A549 (cell line): ENCODE results near the gene CARNS1.

ENCODE experiments used
- BHLHE40 ChIP-seq: IDR thresholded peaks from 2 replicates; pipeline ENCODE4 v1.6.1; 2012; ENCODE audit warnings: low read depth, low read length, inconsistent platforms
- CBX8 ChIP-seq: fragments of 200-600 bp; sonication (generic); IDR thresholded peaks from 2 replicates; pipeline ENCODE4 v1.6.1; 2016
- EP300 ChIP-seq, 2 experiments: fragments of >200 bp; sonication (Bioruptor Twin); formaldehyde crosslinking; IDR thresholded peaks; 2 replicates in 1 of 2; 3 replicates in 1 of 2; pipeline ENCODE4 v1.6.1; 2016 to 2017
- FOSL2 ChIP-seq, 2 experiments: fragments of 450-650 bp in 1 of 2; fragments of >200 bp in 1 of 2; sonication (Bioruptor Twin) in 1 of 2; formaldehyde crosslinking; IDR thresholded peaks; 2 replicates each; pipeline versions ENCODE4 v1.5.0 to v1.6.1; 2016 to 2020; ENCODE audit warnings: mild to moderate bottlenecking in 1 of 2, moderate library complexity in 1 of 2
- KDM5A ChIP-seq: fragments of 200-600 bp; sonication (generic); IDR thresholded peaks from 2 replicates; pipeline ENCODE4 v1.6.1; 2016; ENCODE audit warnings: antibody characterized with exemption, mild to moderate bottlenecking
- POLR2A ChIP-seq: IDR thresholded peaks from 2 replicates; pipeline ENCODE4 v1.6.1; 2012; ENCODE audit warnings: mild to moderate bottlenecking, low read length
- POLR2AphosphoS2 ChIP-seq: conservative IDR thresholded peaks from 2 replicates; pipeline ENCODE4 v1.6.1; 2012; ENCODE audit warnings: low read length, improper control_type of control experiment, inconsistent platforms
- RAD21 ChIP-seq, 2 experiments: fragments of >200 bp in 1 of 2; sonication (Bioruptor Twin) in 1 of 2; formaldehyde crosslinking in 1 of 2; IDR thresholded peaks in 1 of 2; conservative IDR thresholded peaks in 1 of 2; 2 replicates in 1 of 2; 3 replicates in 1 of 2; pipeline ENCODE4 v1.6.1; 2012 to 2018; ENCODE audit warnings: inconsistent platforms in 1 of 2
- RCOR1 ChIP-seq: fragments of 150-350 bp; IDR thresholded peaks from 2 replicates; pipeline ENCODE4 v1.6.1; 2014; ENCODE audit warnings: antibody characterized with exemption, low read length, low read depth
- SMC3 ChIP-seq: fragments of >200 bp; sonication (Bioruptor Twin); formaldehyde crosslinking; IDR thresholded peaks from 3 replicates; pipeline ENCODE4 v1.6.1; 2018; ENCODE audit warnings: inconsistent platforms
- TP53 ChIP-seq: fragments of 250-450 bp; sonication (Bioruptor Pico); IDR thresholded peaks from 2 replicates; pipeline ENCODE4 v1.5.0; 2021; ENCODE audit warnings: mild to moderate bottlenecking, moderate library complexity
- ZFP36 ChIP-seq: fragments of 450-650 bp; IDR thresholded peaks from 2 replicates; pipeline ENCODE4 v1.6.1; 2014; ENCODE audit warnings: borderline replicate concordance; ENCODE audit not compliant: partially characterized antibody
- TF ChIP-seq, protein P1 (sequence below): fragments of >200 bp; sonication (Bioruptor Twin); formaldehyde crosslinking; IDR thresholded peaks from 3 replicates; pipeline ENCODE4 v1.5.1; 2016
- TF ChIP-seq, protein P2 (sequence below): fragments of 200-600 bp; sonication (generic); IDR thresholded peaks from 2 replicates; pipeline ENCODE4 v1.6.1; 2016; ENCODE audit warnings: antibody characterized with exemption, mild to moderate bottlenecking, moderate library complexity

DNA sequence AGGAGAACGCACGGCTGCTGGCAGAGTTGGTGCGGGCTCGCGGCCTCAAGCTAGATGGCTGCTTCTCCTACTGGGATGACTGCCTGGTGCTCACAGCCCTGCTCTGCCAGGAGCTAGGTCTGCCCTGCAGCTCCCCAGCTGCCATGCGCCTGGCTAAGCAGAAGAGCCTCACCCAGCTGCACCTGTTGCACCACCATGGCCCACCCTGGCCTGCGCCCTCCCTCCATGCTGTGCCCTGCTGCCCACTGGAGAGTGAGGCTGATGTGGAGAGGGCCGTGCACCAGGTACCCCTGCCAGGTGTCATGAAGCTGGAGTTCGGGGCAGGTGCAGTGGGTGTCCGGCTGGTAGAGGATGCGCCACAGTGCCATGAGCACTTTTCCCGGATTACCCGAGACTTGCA is 8.0 kb downstream of the CARNS1 start:
- TF ChIP-seq POLR2A: no peak
- TF ChIP-seq KDM5A: no peak
- TF ChIP-seq, protein P1, sequence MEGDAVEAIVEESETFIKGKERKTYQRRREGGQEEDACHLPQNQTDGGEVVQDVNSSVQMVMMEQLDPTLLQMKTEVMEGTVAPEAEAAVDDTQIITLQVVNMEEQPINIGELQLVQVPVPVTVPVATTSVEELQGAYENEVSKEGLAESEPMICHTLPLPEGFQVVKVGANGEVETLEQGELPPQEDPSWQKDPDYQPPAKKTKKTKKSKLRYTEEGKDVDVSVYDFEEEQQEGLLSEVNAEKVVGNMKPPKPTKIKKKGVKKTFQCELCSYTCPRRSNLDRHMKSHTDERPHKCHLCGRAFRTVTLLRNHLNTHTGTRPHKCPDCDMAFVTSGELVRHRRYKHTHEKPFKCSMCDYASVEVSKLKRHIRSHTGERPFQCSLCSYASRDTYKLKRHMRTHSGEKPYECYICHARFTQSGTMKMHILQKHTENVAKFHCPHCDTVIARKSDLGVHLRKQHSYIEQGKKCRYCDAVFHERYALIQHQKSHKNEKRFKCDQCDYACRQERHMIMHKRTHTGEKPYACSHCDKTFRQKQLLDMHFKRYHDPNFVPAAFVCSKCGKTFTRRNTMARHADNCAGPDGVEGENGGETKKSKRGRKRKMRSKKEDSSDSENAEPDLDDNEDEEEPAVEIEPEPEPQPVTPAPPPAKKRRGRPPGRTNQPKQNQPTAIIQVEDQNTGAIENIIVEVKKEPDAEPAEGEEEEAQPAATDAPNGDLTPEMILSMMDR: no peak
- no peak for TF ChIP-seq FOSL2 (IDR thresholded peaks at IDR 0.05)
- no peak for TF ChIP-seq FOSL2 (CRISPR knock-in tag; IDR thresholded peaks at IDR 0.05)
- no peak for TF ChIP-seq BHLHE40
- TF ChIP-seq CBX8: no peak
- no peak for TF ChIP-seq EP300 (IDR thresholded peaks at IDR 0.05)
- TF ChIP-seq RAD21 (conservative IDR thresholded peaks at IDR 0.05 in 1 of 2, IDR thresholded peaks at IDR 0.05 in 1 of 2): no peak
- no peak for TF ChIP-seq RCOR1
- no peak for TF ChIP-seq ZFP36
- no peak for TF ChIP-seq SMC3
- no peak for TF ChIP-seq TP53 (CRISPR knock-in tag)
- no peak for TF ChIP-seq POLR2AphosphoS2
- TF ChIP-seq, protein P2, sequence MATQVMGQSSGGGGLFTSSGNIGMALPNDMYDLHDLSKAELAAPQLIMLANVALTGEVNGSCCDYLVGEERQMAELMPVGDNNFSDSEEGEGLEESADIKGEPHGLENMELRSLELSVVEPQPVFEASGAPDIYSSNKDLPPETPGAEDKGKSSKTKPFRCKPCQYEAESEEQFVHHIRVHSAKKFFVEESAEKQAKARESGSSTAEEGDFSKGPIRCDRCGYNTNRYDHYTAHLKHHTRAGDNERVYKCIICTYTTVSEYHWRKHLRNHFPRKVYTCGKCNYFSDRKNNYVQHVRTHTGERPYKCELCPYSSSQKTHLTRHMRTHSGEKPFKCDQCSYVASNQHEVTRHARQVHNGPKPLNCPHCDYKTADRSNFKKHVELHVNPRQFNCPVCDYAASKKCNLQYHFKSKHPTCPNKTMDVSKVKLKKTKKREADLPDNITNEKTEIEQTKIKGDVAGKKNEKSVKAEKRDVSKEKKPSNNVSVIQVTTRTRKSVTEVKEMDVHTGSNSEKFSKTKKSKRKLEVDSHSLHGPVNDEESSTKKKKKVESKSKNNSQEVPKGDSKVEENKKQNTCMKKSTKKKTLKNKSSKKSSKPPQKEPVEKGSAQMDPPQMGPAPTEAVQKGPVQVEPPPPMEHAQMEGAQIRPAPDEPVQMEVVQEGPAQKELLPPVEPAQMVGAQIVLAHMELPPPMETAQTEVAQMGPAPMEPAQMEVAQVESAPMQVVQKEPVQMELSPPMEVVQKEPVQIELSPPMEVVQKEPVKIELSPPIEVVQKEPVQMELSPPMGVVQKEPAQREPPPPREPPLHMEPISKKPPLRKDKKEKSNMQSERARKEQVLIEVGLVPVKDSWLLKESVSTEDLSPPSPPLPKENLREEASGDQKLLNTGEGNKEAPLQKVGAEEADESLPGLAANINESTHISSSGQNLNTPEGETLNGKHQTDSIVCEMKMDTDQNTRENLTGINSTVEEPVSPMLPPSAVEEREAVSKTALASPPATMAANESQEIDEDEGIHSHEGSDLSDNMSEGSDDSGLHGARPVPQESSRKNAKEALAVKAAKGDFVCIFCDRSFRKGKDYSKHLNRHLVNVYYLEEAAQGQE: no peak
